SK-N-SH treated with all-trans-retinoic acid at 6 μM for 48 hours (cell line): ENCODE results near the gene YLPM1.

Experiments
- ATAC-seq: fragments of 200-7000 bp; cut with Tn5 transposase; 3 replicates; pipeline ENCODE4 v1.9.1; 2020; ENCODE audit warnings: mild to moderate bottlenecking, moderate library complexity
- ARNTL ChIP-seq: fragments of 450-650 bp; formaldehyde crosslinking; IDR thresholded peaks from 2 replicates; pipeline ENCODE4 v1.5.0; 2020; ENCODE audit warnings: low read depth, mild to moderate bottlenecking, moderate library complexity, borderline replicate concordance
- BACH2 ChIP-seq: fragments of 250-450 bp; sonication (Bioruptor Pico); IDR thresholded peaks from 2 replicates; pipeline ENCODE4 v1.9.0; 2021; ENCODE audit warnings: mild to moderate bottlenecking, borderline replicate concordance
- CREB5 ChIP-seq: fragments of 250-450 bp; sonication (Bioruptor Pico); IDR thresholded peaks from 2 replicates; pipeline ENCODE4 v1.5.1; 2020; ENCODE audit warnings: low read depth, mild to moderate bottlenecking, moderate library complexity
- CSDC2 ChIP-seq: fragments of 250-450 bp; sonication (Bioruptor Pico); IDR thresholded peaks from 2 replicates; pipeline ENCODE4 v1.5.0; 2020; ENCODE audit warnings: mild to moderate bottlenecking, moderate library complexity
- ESRRG ChIP-seq: fragments of 250-450 bp; sonication (Bioruptor Pico); IDR thresholded peaks from 2 replicates; pipeline ENCODE4 v1.6.1; 2021; ENCODE audit warnings: mild to moderate bottlenecking
- GLIS3 ChIP-seq: fragments of 250-450 bp; sonication (Bioruptor Pico); IDR thresholded peaks from 2 replicates; pipeline ENCODE4 v1.5.0; 2020; ENCODE audit warnings: mild to moderate bottlenecking, moderate library complexity
- ISL1 ChIP-seq: fragments of 250-450 bp; sonication (Bioruptor Pico); IDR thresholded peaks from 2 replicates; pipeline ENCODE4 v2.1.2; 2022; ENCODE audit warnings: mild to moderate bottlenecking, moderate library complexity
- OSR1 ChIP-seq: fragments of 250-450 bp; sonication (Bioruptor Pico); IDR thresholded peaks from 2 replicates; pipeline ENCODE4 v1.8.0; 2022; ENCODE audit warnings: moderate library complexity, mild to moderate bottlenecking, inconsistent platforms
- PATZ1 ChIP-seq: fragments of 250-450 bp; sonication (Bioruptor Pico); IDR thresholded peaks from 2 replicates; pipeline ENCODE4 v1.8.0; 2020; ENCODE audit warnings: mild to moderate bottlenecking, moderate library complexity, borderline replicate concordance
- PPARA ChIP-seq: fragments of 250-450 bp; sonication (Bioruptor Pico); IDR thresholded peaks from 2 replicates; pipeline ENCODE4 v1.5.0; 2020; ENCODE audit warnings: mild to moderate bottlenecking, borderline replicate concordance
- TCF4 ChIP-seq: fragments of 250-450 bp; sonication (Bioruptor Pico); IDR thresholded peaks from 2 replicates; pipeline ENCODE4 v1.8.0; 2021; ENCODE audit warnings: mild to moderate bottlenecking, moderate library complexity, borderline replicate concordance
- TOX ChIP-seq: fragments of 250-450 bp; sonication (Bioruptor Pico); IDR thresholded peaks from 2 replicates; pipeline ENCODE4 v1.8.0; 2021; ENCODE audit warnings: mild to moderate bottlenecking, moderate library complexity, borderline replicate concordance
- ZC3H10 ChIP-seq: fragments of 250-450 bp; sonication (Bioruptor Pico); IDR thresholded peaks from 2 replicates; pipeline ENCODE4 v1.5.1; 2021; ENCODE audit warnings: mild to moderate bottlenecking, moderate library complexity
- ZFP3 ChIP-seq: fragments of 250-450 bp; sonication (Bioruptor Pico); IDR thresholded peaks from 2 replicates; pipeline ENCODE4 v1.5.0; 2020; ENCODE audit warnings: mild to moderate bottlenecking, moderate library complexity
- ZFP30 ChIP-seq: fragments of 450-650 bp; formaldehyde crosslinking; IDR thresholded peaks from 2 replicates; pipeline ENCODE4 v1.5.0; 2022; ENCODE audit warnings: mild to moderate bottlenecking, moderate library complexity
- ZNF565 ChIP-seq: fragments of 450-650 bp; formaldehyde crosslinking; conservative IDR thresholded peaks from 2 replicates; pipeline ENCODE4 v1.5.0; 2020; ENCODE audit warnings: low read depth, mild to moderate bottlenecking, moderate library complexity
- ZNF70 ChIP-seq: fragments of 450-650 bp; formaldehyde crosslinking; IDR thresholded peaks from 2 replicates; pipeline ENCODE4 v1.5.0; 2020; ENCODE audit warnings: mild to moderate bottlenecking, moderate library complexity
- ZNF8 ChIP-seq: fragments of 450-650 bp; formaldehyde crosslinking; IDR thresholded peaks from 2 replicates; pipeline ENCODE4 v1.5.0; 2020; ENCODE audit warnings: mild to moderate bottlenecking, moderate library complexity
- TF ChIP-seq, protein P1 (sequence below): fragments of 250-450 bp; sonication (Bioruptor Pico); IDR thresholded peaks from 2 replicates; pipeline ENCODE4 v1.5.0; 2020; ENCODE audit warnings: mild to moderate bottlenecking, moderate library complexity
- TF ChIP-seq, protein P2 (sequence below): fragments of 250-450 bp; sonication (Bioruptor Pico); IDR thresholded peaks from 2 replicates; pipeline ENCODE4 v1.5.1; 2021; ENCODE audit warnings: mild to moderate bottlenecking, moderate library complexity
- TF ChIP-seq, protein P3 (sequence below): fragments of 250-450 bp; sonication (Bioruptor Pico); IDR thresholded peaks from 2 replicates; pipeline ENCODE4 v1.8.0; 2021; ENCODE audit warnings: low read depth, mild to moderate bottlenecking, moderate library complexity, borderline replicate concordance

The YLPM1 gene

DNA sequence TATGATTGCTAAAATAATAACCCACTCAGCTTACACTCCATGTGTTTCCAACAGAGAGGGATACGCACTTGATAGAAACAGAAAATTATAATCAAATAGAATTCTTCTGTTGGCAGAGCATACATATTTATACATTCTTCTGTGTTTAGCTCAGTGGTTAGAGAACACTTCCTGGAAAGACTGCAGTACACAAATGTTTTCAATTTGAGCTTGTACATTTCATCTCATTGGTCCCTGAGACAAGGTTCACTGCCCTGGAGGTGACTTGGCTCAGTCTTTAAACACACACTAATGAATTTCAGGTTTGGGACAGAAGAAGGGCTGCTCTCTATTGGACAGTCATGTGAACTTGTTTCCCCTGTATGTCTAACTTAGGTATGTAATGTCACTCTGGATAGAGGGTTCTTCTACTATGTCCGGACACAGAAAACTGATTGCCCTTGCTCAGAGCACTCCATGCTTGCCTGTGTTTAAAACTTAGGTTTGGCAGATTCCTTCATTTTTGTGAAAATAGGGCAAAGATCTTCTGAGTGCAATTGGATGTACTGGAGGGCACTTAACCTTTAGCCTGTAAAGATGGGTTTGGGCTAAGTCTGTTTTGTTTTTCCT, 89.9 kb downstream of the YLPM1 start:
- no peak for TF ChIP-seq OSR1 (CRISPR knock-in tag)
- TF ChIP-seq TCF4 (CRISPR knock-in tag): 0 out of 2 replicates have a peak, but pooled peaks have one; percentile 14
- ATAC-seq: peak; percentile 93

GRCh38 chr14:74853581-74853980, 90.5 kb downstream of the YLPM1 start:
- TF ChIP-seq TCF4 (CRISPR knock-in tag): no peak
- no peak for TF ChIP-seq ZFP3 (CRISPR knock-in tag)
- TF ChIP-seq ZC3H10 (CRISPR knock-in tag): no peak
- TF ChIP-seq ZNF8 (CRISPR knock-in tag): no peak
- no peak for TF ChIP-seq OSR1 (CRISPR knock-in tag)
- TF ChIP-seq ISL1: no peak
- no peak for TF ChIP-seq ESRRG (CRISPR knock-in tag)
- no peak for TF ChIP-seq GLIS3
- TF ChIP-seq, protein P1, sequence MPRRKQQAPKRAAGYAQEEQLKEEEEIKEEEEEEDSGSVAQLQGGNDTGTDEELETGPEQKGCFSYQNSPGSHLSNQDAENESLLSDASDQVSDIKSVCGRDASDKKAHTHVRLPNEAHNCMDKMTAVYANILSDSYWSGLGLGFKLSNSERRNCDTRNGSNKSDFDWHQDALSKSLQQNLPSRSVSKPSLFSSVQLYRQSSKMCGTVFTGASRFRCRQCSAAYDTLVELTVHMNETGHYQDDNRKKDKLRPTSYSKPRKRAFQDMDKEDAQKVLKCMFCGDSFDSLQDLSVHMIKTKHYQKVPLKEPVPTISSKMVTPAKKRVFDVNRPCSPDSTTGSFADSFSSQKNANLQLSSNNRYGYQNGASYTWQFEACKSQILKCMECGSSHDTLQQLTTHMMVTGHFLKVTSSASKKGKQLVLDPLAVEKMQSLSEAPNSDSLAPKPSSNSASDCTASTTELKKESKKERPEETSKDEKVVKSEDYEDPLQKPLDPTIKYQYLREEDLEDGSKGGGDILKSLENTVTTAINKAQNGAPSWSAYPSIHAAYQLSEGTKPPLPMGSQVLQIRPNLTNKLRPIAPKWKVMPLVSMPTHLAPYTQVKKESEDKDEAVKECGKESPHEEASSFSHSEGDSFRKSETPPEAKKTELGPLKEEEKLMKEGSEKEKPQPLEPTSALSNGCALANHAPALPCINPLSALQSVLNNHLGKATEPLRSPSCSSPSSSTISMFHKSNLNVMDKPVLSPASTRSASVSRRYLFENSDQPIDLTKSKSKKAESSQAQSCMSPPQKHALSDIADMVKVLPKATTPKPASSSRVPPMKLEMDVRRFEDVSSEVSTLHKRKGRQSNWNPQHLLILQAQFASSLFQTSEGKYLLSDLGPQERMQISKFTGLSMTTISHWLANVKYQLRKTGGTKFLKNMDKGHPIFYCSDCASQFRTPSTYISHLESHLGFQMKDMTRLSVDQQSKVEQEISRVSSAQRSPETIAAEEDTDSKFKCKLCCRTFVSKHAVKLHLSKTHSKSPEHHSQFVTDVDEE (CRISPR knock-in tag): no peak
- TF ChIP-seq, protein P2, sequence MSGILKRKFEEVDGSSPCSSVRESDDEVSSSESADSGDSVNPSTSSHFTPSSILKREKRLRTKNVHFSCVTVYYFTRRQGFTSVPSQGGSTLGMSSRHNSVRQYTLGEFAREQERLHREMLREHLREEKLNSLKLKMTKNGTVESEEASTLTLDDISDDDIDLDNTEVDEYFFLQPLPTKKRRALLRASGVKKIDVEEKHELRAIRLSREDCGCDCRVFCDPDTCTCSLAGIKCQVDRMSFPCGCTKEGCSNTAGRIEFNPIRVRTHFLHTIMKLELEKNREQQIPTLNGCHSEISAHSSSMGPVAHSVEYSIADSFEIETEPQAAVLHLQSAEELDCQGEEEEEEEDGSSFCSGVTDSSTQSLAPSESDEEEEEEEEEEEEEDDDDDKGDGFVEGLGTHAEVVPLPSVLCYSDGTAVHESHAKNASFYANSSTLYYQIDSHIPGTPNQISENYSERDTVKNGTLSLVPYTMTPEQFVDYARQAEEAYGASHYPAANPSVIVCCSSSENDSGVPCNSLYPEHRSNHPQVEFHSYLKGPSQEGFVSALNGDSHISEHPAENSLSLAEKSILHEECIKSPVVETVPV: no peak
- TF ChIP-seq CSDC2 (CRISPR knock-in tag): no peak
- TF ChIP-seq PATZ1: no peak
- no peak for TF ChIP-seq ZNF565
- no peak for TF ChIP-seq CREB5 (CRISPR knock-in tag)
- peak; percentile 16; the same call in 2 of the 3 replicates for ATAC-seq

DNA sequence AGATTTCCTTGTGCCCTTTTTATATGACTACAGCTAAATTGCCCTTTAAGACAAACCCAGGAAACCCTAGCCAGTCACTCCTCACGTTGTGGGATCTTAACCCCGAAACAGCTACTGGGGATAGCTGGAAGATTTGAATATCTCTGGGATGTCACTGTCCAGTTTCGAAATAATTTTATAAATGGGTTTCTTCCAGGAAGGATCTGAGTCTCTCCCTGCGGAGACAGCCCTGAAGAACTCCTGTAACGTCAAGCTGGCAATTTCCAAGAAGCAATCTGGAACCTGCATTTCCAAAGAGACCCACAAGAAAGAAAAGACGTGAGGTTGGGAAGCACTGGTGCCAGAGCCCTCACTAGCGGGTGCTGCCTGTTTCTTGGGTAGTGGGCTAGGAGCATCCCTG, 91.9 kb downstream of the YLPM1 start:
- ATAC-seq: no peak

More for the DNA sequence above, 91.9 kb downstream of the YLPM1 start:
- TF ChIP-seq ARNTL (CRISPR knock-in tag) (no peak), CREB5 (CRISPR knock-in tag) (no peak), PPARA (CRISPR knock-in tag) (no peak), BACH2 (CRISPR knock-in tag) (no peak), OSR1 (CRISPR knock-in tag) (no peak), ZNF70 (CRISPR knock-in tag) (no peak), ZFP30 (CRISPR knock-in tag) (no peak), ZNF8 (CRISPR knock-in tag) (no peak), CSDC2 (CRISPR knock-in tag) (no peak), ZFP3 (CRISPR knock-in tag) (no peak), TCF4 (CRISPR knock-in tag) (no peak), ZC3H10 (CRISPR knock-in tag) (no peak), TOX (no peak), ESRRG (CRISPR knock-in tag) (no peak)
- TF ChIP-seq, protein P1 (CRISPR knock-in tag): no peak
- TF ChIP-seq, protein P2: no peak
- TF ChIP-seq, protein P3, sequence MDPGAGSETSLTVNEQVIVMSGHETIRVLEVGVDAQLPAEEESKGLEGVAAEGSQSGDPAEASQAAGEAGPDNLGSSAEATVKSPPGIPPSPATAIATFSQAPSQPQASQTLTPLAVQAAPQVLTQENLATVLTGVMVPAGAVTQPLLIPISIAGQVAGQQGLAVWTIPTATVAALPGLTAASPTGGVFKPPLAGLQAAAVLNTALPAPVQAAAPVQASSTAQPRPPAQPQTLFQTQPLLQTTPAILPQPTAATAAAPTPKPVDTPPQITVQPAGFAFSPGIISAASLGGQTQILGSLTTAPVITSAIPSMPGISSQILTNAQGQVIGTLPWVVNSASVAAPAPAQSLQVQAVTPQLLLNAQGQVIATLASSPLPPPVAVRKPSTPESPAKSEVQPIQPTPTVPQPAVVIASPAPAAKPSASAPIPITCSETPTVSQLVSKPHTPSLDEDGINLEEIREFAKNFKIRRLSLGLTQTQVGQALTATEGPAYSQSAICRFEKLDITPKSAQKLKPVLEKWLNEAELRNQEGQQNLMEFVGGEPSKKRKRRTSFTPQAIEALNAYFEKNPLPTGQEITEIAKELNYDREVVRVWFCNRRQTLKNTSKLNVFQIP (CRISPR knock-in tag): no peak
